A673 (cell line): ENCODE data around the gene MYLK3.

Source experiments
- EZH2 ChIP-seq: fragments of 200-600 bp; sonication (generic); IDR thresholded peaks from 2 replicates; pipeline ENCODE4 v1.6.1; 2017; ENCODE audit warnings: borderline replicate concordance, low read depth, mild to moderate bottlenecking, mixed read lengths, antibody characterized with exemption, low read length; ENCODE audit not compliant: poor library complexity, severe bottlenecking
- TF ChIP-seq, protein P1 (sequence below): fragments of 300-800, 200-600 bp; sonication (generic); conservative IDR thresholded peaks from 2 replicates; pipeline ENCODE4 v1.5.1; 2017; ENCODE audit warnings: low read depth, mild to moderate bottlenecking, antibody characterized with exemption, low read length, moderate library complexity, mixed read lengths

- TF ChIP-seq, protein P1, sequence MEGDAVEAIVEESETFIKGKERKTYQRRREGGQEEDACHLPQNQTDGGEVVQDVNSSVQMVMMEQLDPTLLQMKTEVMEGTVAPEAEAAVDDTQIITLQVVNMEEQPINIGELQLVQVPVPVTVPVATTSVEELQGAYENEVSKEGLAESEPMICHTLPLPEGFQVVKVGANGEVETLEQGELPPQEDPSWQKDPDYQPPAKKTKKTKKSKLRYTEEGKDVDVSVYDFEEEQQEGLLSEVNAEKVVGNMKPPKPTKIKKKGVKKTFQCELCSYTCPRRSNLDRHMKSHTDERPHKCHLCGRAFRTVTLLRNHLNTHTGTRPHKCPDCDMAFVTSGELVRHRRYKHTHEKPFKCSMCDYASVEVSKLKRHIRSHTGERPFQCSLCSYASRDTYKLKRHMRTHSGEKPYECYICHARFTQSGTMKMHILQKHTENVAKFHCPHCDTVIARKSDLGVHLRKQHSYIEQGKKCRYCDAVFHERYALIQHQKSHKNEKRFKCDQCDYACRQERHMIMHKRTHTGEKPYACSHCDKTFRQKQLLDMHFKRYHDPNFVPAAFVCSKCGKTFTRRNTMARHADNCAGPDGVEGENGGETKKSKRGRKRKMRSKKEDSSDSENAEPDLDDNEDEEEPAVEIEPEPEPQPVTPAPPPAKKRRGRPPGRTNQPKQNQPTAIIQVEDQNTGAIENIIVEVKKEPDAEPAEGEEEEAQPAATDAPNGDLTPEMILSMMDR: no peak
- TF ChIP-seq EZH2: no peak
These were observed 61.2 kb downstream of the MYLK3 start for GRCh38 chr16:46686815-46687473.
